Measurements from ENCODE around the gene CHADL.

CHADL gene

GRCh38 chr22:41263704-41264103 is 23.0 kb upstream of the CHADL start (continued):
- TF ChIP-seq AEBP2 (tag by site-specific recombination; IDR thresholded peaks at IDR 0.05; ENCODE audit: borderline replicate concordance), result no peak
- TF ChIP-seq ZNF121 (tag by site-specific recombination; IDR thresholded peaks at IDR 0.05), result no peak
- TF ChIP-seq ZNF473 (tag by site-specific recombination; IDR thresholded peaks at IDR 0.05), result no peak

GRCh38 chr22:41262250-41262765 is 21.6 kb upstream of the CHADL start:
- TF ChIP-seq ZSCAN16 (tag by site-specific recombination; IDR thresholded peaks at IDR 0.05) (peak; percentile 98), ZNF175 (tag by site-specific recombination; IDR thresholded peaks at IDR 0.05) (no peak)
- ChIA-PET POLR2A (interaction anchor here (1.0 to 1.6 kb wide), 3 partner anchors 24 to 311 kb away, joined by 3 to 5 read pairs (median 4); partner anchors contain the start of genes RBX1 and ZC3H7B), CTCF (interaction anchor here (1.0 kb wide), 1 partner anchor 341 kb away, joined by 3 read pairs; no protein-coding TSS in a partner anchor)
- H3K36me3 ChIP-seq (ENCODE audit: control insufficient read depth in 2 of 2, insufficient read depth in 1 of 2, low read length in 2 of 2), result peaks cover 59 to 96% of the 10 kb centered on the region in 2 experiments
- no peak overlapping the region for H3K27ac ChIP-seq (ENCODE audit: extremely low read depth, low read depth, low read length)
- no peak overlapping the region for H3K4me3 ChIP-seq (ENCODE audit: low read depth, low read length)
- H3K4me1 ChIP-seq (ENCODE audit: control insufficient read depth, insufficient read depth, low read length), result peaks cover 1% of the 10 kb centered on the region; the same call in 1 of the 2 replicates
- no peaks in the 10 kb centered on the region for H3K9me3 ChIP-seq (ENCODE audit: control insufficient read depth, insufficient read depth, low read depth, low read length)

GRCh38 chr22:41261541-41262249 is 21.0 kb upstream of the CHADL start:
- ChIA-PET POLR2A (interaction anchor here (0.6 kb wide), 1 partner anchor 310 kb away, joined by 3 read pairs; the partner anchor contains the start of gene RBX1), CTCF (interaction anchor here (1.0 kb wide), 1 partner anchor 340 kb away, joined by 3 read pairs; no protein-coding TSS in a partner anchor)
- Histone ChIP-seq H3K36me3 (ENCODE audit: control insufficient read depth in 2 of 2, insufficient read depth in 1 of 2, low read length in 2 of 2) (peaks cover 59 to 98% of the 10 kb centered on the region in 2 experiments), H3K27ac (ENCODE audit: extremely low read depth, low read depth, low read length) (peak overlapping the region; percentile 37; the same call in 1 of the 2 replicates), H3K4me3 (ENCODE audit: low read depth, low read length) (no peak overlapping the region), H3K4me1 (ENCODE audit: control insufficient read depth, insufficient read depth, low read length) (peaks cover 6% of the 10 kb centered on the region; the same call in 1 of the 2 replicates), H3K9me3 (ENCODE audit: control insufficient read depth, insufficient read depth, low read depth, low read length) (no peaks in the 10 kb centered on the region)
- TF ChIP-seq ZNF514 (tag by site-specific recombination; IDR thresholded peaks at IDR 0.05) (no peak), MEIS1 (CRISPR knock-in tag; IDR thresholded peaks at IDR 0.05; ENCODE audit: borderline replicate concordance) (no peak), ZNF837 (tag by site-specific recombination; IDR thresholded peaks at IDR 0.05) (no peak), GFI1B (tag by site-specific recombination; IDR thresholded peaks at IDR 0.05) (no peak), ZNF560 (tag by site-specific recombination; IDR thresholded peaks at IDR 0.05; ENCODE audit: borderline replicate concordance) (no peak), ZNF311 (tag by site-specific recombination; IDR thresholded peaks at IDR 0.05; ENCODE audit: borderline replicate concordance) (no peak), KLF7 (tag by site-specific recombination; IDR thresholded peaks at IDR 0.05; ENCODE audit: borderline replicate concordance) (no peak), ZNF645 (tag by site-specific recombination; IDR thresholded peaks at IDR 0.05) (no peak), ZNF521 (tag by site-specific recombination; IDR thresholded peaks at IDR 0.05) (no peak), CTCF (tag by site-specific recombination; IDR thresholded peaks at IDR 0.05) (no peak), PBX3 (CRISPR knock-in tag; IDR thresholded peaks at IDR 0.05) (no peak), ZNF623 (tag by site-specific recombination; IDR thresholded peaks at IDR 0.05) (no peak), FEZF1 (tag by site-specific recombination; IDR thresholded peaks at IDR 0.05) (no peak), ZNF660 (tag by site-specific recombination; IDR thresholded peaks at IDR 0.05) (no peak), ZBTB11 (tag by site-specific recombination; conservative IDR thresholded peaks at IDR 0.05; ENCODE audit: low read depth) (no peak), ZNF18 (tag by site-specific recombination; IDR thresholded peaks at IDR 0.05) (no peak)

All from HEK293 (cell line).